Stomach smooth muscle (tissue), 2 donors: ENCODE data around the gene AACS.

ENCODE experiments used
- H3K27ac ChIP-seq: one replicate; pipeline ENCODE4 v1.7.0; 2013; ENCODE audit warnings: mild to moderate bottlenecking, low read length, inconsistent platforms
- H3K27me3 ChIP-seq, 2 donors: one replicate each; pipeline ENCODE4 v1.7.0; 2013; ENCODE audit warnings: low read length in 2 of 2; ENCODE audit not compliant: insufficient read depth in 2 of 2, control insufficient read depth in 1 of 2
- H3K36me3 ChIP-seq, 2 donors: one replicate each; pipeline ENCODE4 v1.7.0; 2013; ENCODE audit warnings: low read length in 2 of 2; ENCODE audit not compliant: control insufficient read depth in 2 of 2, insufficient read depth in 2 of 2
- H3K4me1 ChIP-seq: one replicate; pipeline ENCODE4 v1.7.0; 2013; ENCODE audit warnings: low read length; ENCODE audit not compliant: control insufficient read depth, insufficient read depth
- H3K4me3 ChIP-seq, 2 donors: one replicate each; pipeline ENCODE4 v1.7.0; 2013; ENCODE audit warnings: low read length in 2 of 2
- H3K9ac ChIP-seq, 2 donors: one replicate each; pipeline ENCODE4 v1.7.0; 2013; ENCODE audit warnings: low read length in 2 of 2, mild to moderate bottlenecking in 1 of 2
- H3K9me3 ChIP-seq, 2 donors: one replicate each; pipeline ENCODE4 v1.7.0; 2013; ENCODE audit warnings: low read length in 2 of 2; ENCODE audit not compliant: control insufficient read depth in 2 of 2
- donor health status: healthy.
- donor health status: Pancreatic carcinoma.

Gene AACS

DNA sequence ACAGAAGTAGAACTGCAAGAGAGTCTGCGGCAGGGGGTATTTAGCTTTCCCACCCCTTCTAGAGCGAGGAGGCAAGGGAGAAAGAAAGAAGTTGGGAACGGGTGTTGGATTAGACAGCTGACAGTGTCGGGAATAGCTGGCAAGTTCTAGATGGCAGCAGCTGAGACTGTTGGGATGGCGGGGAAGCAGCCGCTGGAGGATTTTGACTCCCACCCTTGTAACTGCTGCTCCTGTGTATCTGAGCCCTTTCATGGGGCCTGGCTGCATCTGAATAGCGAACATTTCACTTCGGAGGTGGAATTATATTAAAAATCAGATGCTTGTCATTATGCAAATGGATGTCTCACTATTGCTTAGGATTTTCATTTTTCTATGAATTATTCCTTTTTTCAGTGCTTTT is 104.6 kb downstream of the AACS start:
- Histone ChIP-seq H3K9ac (no peak overlapping the region), H3K9me3 (peaks cover 0 to 4% of the 10 kb centered on the region in 2 donors), H3K4me3 (no peak overlapping the region), H3K36me3 (no peaks in the 10 kb centered on the region), H3K27ac (no peak overlapping the region), H3K4me1 (no peaks in the 10 kb centered on the region), H3K27me3 (peaks cover 0 to 4% of the 10 kb centered on the region in 2 donors)

DNA sequence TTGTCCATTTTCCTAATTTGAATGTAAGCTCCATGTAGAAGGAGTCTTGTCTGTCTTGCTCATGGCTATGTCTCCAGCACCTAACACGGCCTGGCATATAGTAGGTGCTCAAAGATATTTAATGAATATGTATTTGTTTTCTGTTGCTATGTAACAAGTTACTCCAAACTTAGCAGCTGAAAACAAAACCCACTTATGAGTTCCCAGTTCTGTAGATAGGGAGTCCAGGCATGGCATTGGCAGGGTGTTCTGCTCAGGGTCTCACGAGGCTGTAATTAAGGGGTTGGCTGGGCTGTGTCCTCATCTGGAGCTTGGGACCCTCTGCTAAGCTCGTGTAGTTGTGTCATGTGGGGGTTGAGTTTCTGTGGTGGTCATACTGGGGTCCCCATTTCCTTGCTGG is 106.0 kb downstream of the AACS start:
- Histone ChIP-seq H3K36me3 (no peaks in the 10 kb centered on the region), H3K4me1 (no peaks in the 10 kb centered on the region), H3K27ac (no peak overlapping the region), H3K9ac (no peak overlapping the region), H3K27me3 (peaks cover 0 to 8% of the 10 kb centered on the region in 2 donors), H3K9me3 (peaks cover 0 to 12% of the 10 kb centered on the region in 2 donors), H3K4me3 (no peak overlapping the region)

DNA sequence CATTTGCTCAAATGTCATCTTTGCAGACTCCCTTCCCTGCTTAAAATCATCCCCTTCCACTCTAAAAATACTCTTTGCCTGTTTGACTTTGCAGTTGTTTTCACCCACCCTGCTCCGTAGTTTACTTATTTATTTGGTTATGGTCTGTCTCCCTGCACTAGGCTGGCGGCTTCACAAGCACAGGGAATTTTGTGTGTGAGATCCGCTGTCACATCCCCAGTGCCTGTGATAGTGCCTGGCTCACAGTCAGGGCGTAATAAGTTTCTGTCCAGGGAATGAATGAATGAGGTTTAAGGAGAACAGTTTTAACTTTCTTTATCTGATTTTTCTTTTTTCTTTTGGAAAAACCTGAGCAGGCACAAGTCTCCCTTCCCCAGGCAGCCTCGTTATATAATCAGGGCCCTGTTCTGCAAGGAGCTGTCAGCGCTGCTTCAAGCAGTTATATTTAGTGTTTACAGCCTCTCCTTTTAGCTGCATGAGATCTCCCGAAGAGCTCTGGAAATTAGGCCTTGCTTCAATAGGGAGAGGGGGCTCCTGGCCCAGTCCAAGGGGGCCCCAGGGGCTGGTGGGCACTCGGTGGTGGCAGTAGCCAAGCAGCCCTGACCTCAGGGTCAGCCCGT is 107.1 kb downstream of the AACS start:
- no peak overlapping the region for H3K4me3 ChIP-seq
- peaks cover 0 to 12% of the 10 kb centered on the region in 2 donors for H3K27me3 ChIP-seq
- H3K9ac ChIP-seq, result no peak overlapping the region
- H3K36me3 ChIP-seq, result no peaks in the 10 kb centered on the region
- no peak overlapping the region for H3K27ac ChIP-seq
- H3K4me1 ChIP-seq, result no peaks in the 10 kb centered on the region
- peaks cover 0 to 12% of the 10 kb centered on the region in 2 donors for H3K9me3 ChIP-seq

DNA sequence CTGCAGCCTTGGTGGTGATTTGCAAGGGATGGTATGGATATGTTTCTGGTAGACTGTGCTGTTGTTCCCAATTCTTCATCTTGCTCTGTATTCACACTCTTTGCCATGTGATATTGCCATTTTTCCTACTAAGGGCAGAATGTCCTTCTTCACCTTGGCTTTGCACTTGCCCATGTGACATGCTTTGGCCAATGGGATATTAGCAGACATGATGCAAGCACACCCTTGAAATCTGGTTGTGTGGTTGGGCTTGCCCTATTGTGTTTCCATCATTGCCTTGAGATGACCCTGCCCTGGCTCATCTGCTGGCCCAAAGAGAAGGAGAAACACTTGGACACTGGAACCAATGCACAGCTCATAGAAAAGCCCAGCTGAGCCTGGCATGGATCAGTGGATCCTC is 110.3 kb downstream of the AACS start:
- Histone ChIP-seq H3K36me3 (no peaks in the 10 kb centered on the region), H3K27ac (no peak overlapping the region)

DNA sequence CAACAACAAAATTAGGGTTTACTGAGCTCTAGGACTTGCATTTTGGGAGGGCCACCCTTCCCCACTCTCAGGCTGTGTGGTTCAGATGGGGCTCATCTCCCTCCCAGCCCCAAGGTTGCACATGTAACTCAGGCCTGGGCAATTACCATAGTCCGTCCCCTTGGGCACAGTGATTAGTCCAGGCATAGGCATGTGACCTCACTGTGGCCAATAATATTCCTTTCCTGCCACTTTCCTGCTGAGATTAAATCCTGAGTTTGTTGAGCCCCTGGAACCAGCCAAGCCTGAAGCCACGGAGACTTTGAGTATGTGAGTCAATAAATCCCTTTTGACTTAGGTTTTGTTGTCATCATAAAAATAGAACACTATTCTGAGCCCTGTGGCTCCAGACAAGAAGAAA is 113.0 kb downstream of the AACS start:
- Histone ChIP-seq H3K4me1 (peaks cover under 1% of the 10 kb centered on the region), H3K4me3 (no peak overlapping the region), H3K9me3 (peaks cover 0 to 8% of the 10 kb centered on the region in 2 donors), H3K27ac (no peak overlapping the region), H3K36me3 (no peaks in the 10 kb centered on the region), H3K9ac (no peak overlapping the region), H3K27me3 (peaks cover 0 to 10% of the 10 kb centered on the region in 2 donors)

More for the DNA sequence above, 110.3 kb downstream of the AACS start:
- Histone ChIP-seq H3K9me3 (peaks cover 0 to 8% of the 10 kb centered on the region in 2 donors), H3K4me1 (no peaks in the 10 kb centered on the region), H3K9ac (no peak overlapping the region), H3K4me3 (no peak overlapping the region), H3K27me3 (peaks cover 0 to 7% of the 10 kb centered on the region in 2 donors)

DNA sequence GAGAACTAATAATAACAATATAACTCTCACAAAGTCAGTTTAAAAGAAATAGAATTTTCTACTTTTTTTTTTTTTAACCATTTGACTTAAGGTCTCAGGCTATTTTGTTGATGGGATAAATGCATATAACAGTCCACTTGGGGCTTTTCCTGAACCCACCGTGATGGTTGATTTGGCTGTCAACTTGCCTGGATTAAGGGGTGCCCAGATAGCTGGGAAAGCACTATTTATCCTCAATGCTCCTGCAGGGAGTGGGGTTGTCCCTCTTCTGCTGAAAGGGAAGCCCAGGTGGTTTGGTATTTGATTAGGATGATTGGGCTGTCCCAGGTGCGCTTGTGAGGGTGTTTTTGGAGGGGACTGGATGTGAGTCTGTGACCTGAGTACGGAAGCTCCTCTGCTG is 114.9 kb downstream of the AACS start:
- Histone ChIP-seq H3K27me3 (peaks cover 0 to 12% of the 10 kb centered on the region in 2 donors), H3K9me3 (peaks cover 0 to 7% of the 10 kb centered on the region in 2 donors)

DNA sequence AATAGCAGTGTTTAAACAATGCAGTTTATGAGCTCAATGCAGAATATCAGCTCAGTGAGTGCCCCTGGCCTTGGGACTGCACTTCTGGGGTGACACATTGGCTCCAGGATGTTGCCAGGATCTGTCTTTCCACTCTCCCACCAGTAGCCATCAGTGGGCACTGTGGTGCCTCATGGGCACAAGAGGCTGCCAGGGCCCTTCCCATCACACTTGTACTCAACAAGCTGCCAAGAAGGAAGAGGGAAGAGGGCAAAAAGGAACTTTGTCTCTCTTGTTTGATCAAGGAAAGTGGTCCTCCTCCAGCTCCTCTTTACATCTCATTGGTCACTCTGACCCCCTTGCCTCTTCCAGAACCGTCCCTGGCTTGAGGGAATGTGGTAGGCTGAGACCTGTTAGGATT is 115.9 kb downstream of the AACS start:
- peaks cover 0 to 9% of the 10 kb centered on the region in 2 donors for H3K27me3 ChIP-seq
- no peak overlapping the region for H3K9ac ChIP-seq
- H3K4me1 ChIP-seq, result peaks cover 13% of the 10 kb centered on the region
- no peaks in the 10 kb centered on the region for H3K9me3 ChIP-seq
- no peak overlapping the region for H3K4me3 ChIP-seq
- H3K36me3 ChIP-seq, result no peaks in the 10 kb centered on the region
- H3K27ac ChIP-seq, result no peak overlapping the region

More for the DNA sequence above, 114.9 kb downstream of the AACS start:
- no peak overlapping the region for H3K9ac ChIP-seq
- peaks cover 9% of the 10 kb centered on the region for H3K4me1 ChIP-seq
- no peak overlapping the region for H3K27ac ChIP-seq
- no peak overlapping the region for H3K4me3 ChIP-seq
- no peaks in the 10 kb centered on the region for H3K36me3 ChIP-seq

DNA sequence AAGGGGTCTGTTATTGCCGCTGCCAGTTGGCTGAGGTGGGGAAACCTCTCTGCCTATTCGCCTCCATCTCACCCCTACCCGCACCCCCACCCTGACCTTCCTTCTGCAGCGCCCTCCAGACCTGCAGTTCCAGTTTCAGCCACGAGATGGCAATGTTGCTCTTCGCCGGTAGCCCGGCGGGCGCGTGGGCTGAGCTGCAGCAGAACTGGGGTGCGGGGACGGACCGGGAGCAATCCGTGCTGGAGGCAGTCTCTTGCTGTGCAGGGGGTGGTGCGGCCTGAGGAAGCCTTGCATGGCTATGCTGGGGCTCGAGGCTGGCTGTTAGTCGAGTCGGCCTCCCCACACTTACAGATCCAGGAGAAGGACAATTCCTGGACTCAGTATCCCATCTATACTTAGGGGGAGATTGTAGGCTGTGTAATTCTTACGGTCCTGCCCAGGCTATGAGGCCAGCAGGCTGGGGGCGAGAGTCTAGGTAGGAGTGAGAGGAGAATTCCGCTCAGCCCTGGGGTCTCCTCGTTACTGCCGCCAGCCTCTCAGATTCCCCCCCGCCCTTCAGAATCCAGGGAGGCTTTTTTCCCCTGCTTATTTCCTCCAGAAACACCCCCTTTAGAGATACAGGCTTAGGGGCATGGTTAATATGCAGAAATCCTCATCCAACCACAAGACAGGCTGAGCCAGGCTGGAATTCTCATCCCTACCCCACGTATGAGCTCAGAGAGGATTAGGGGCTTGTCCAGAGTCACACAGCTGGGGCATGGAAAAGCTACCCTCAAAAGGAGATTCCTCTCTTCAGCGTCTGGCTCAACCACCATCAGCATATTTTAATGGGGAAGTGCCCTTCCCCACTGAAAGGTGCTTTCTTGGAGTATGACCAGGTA is 118.2 kb downstream of the AACS start:
- H3K27me3 ChIP-seq, result peaks cover 8 to 13% of the 10 kb centered on the region in 2 donors

DNA sequence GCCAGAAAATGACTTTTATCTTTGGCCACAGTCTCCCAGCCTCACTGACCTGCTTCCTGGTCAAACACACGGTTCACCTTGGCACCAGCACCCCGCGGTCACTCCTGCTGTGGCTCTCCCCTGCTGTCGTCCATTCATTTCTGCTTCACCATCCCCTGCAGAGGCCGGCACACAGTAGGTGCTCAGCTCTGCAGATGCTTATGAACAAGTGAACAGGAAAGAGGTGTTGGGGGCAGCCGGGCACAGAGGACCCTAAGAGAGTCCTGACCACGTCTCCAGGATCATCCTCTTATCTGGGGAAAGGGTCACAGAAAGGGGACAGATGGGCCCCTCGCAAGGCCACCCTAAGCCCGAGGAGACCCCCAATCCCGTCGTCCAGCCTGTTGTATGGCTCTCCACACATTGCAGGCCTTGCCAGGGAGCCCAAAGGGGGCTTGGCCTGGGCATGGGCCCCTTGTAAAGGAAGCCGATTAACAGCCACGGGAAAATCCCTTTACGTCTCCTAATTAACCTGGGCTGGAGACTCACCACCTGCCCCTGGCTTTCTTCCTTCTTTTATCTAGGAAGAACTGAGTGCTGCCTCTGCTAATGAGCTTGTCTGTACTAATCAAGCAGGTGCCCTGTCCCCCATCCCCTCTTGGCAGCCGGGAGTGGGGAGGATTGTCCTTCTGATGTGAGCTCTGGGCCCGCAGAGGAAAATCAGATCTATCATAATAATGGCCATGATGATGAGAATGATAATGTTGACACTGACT is 119.2 kb downstream of the AACS start:
- H3K27ac ChIP-seq, result no peak overlapping the region
- peaks cover 26% of the 10 kb centered on the region for H3K4me1 ChIP-seq
- no peak overlapping the region for H3K9ac ChIP-seq
- H3K9me3 ChIP-seq, result no peaks in the 10 kb centered on the region
- H3K4me3 ChIP-seq, result no peak overlapping the region
- H3K36me3 ChIP-seq, result no peaks in the 10 kb centered on the region
- peaks cover 17 to 23% of the 10 kb centered on the region in 2 donors for H3K27me3 ChIP-seq

More for the DNA sequence above, 118.2 kb downstream of the AACS start:
- Histone ChIP-seq H3K9ac (no peak overlapping the region), H3K36me3 (no peaks in the 10 kb centered on the region), H3K9me3 (no peaks in the 10 kb centered on the region), H3K27ac (no peak overlapping the region), H3K4me3 (peak overlapping the region; percentile 14 to 60), H3K4me1 (peaks cover 26% of the 10 kb centered on the region)

DNA sequence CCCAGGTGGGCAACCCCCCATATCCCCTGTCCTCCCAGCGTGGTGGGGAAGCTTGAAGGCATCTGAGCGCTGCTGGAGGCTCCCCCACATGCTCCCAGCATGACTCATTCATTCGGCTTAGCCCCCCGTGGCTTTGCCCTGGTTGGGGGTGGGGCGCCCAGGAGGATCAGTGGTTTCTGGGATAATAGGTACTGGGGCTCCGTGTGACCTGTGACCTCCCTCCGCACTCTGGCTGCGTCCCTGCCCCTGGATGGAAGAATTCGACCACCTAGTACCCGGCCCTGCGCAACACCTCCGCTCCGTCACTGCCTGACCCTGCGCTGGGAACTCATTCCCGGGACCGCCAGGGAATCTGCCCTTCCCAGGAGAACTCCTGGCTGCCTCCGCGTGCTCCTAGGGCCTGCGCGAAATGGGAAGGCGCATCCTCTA is 120.1 kb downstream of the AACS start:
- Histone ChIP-seq H3K27ac (no peak overlapping the region), H3K9me3 (no peaks in the 10 kb centered on the region), H3K27me3 (peaks cover 26 to 32% of the 10 kb centered on the region in 2 donors), H3K36me3 (no peaks in the 10 kb centered on the region), H3K4me3 (no peak overlapping the region), H3K4me1 (peaks cover 26% of the 10 kb centered on the region), H3K9ac (no peak overlapping the region)
